Activated CD8-positive, alpha-beta memory T cell treated with anti-CD3 and anti-CD28 coated beads for 4 hours (primary cell): ENCODE data around the gene ADAMTS17.

ENCODE experiments used
- DNase-seq, 2 donors: peaks; one replicate each; pipeline ENCODE4 v3.0.0-alpha.2; 2020; ENCODE audit warnings: low read depth in 2 of 2

Gene ADAMTS17

DNA sequence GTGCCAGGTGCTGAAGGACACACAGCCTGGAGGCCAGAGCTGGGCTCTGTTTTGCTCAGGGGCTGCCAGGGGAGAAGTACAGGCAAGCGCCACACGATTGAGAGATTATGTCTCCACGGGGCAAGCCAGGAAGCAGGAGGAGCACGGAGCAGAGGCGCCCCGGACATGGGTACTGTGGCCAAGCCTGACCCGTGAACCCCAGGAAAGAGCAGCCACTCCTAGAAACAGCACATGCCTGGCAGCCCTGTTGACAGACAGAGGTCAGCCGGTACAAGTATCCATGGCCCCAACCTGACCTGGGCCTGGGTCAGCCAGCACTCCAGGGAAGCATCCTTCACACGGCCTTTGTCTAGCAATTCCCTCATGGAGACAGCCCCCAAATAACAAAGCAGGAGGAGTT, 89.4 kb downstream of the ADAMTS17 start:
- no peak for DNase-seq

GRCh38 chr15:100250176-100250800, 91.5 kb downstream of the ADAMTS17 start:
- DNase-seq = no peak

DNA sequence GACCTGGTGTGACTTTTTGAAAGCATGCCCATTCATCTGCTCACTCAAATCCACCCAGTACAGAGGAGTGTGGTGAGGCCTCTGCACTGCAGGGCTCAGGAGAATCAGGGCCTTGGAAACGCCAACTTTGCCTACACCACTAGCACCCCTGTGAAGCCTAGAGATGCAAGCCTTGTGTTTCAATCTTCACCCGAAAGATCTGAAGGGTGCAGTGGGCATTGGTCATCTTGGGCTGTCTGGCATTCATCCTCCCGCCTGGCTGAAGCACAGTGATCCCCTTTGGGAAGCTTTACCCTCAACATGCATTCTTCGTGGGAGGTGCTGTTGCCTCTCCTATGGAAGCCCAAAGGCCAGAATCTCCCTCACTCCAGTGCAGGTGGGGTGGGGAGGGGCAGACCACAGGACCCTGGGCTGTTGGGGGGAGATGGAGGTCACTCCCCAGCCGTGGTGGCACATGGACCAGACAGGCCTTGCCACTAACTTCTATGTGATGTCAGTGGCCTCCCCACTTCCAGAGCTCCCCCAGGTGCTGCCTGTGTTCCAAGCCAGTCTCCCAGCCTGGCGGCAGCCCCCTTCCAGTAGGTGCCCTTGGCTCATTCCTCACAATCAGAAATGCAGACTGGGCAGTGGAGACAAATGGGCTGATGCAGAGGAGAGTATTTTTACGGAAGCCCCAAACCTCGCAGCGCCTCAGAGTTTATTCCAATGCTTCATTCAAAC, 92.5 kb downstream of the ADAMTS17 start:
- no peak for DNase-seq

- DNase-seq = no peak
Measured at GRCh38 chr15:100248236-100248635, 93.5 kb downstream of the ADAMTS17 start.

GRCh38 chr15:100247228-100248225, 94.2 kb downstream of the ADAMTS17 start:
- DNase-seq = no peak

DNA sequence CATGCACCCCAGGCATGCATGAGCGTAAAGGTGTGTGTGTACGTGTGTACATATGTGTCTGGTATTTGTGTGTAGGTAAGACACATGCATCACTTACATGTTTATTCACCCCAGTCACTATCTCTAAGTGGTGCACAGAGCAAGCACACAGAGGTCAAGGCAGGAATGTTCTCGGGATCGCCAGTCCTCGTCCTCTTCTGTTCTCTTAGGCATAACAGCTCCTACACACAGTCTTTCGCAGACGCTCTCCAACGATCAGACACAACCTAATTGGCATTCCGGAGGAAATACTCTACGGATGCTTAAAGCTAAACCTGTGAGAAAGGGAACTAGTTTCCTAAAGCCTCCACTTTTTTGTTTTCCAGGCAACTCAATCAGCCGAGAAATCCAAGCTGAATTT, 95.9 kb downstream of the ADAMTS17 start:
- DNase-seq = no peak

DNA sequence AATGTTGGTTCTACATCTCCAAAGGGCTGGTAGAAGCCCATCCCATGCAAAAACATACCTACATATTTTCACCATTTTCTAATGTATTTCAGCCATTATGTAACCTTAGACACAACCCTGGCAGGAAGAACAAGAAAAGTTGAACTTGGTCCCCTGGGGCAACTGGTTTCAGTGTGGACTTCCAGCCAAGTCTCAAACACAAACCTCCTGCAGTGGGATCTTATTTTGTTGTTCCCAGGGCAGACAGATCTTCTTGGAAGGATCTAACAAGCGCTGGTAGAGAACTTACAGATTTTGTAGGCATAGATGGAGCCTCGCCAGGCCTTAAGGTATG, 96.3 kb downstream of the ADAMTS17 start:
- DNase-seq = no peak

GRCh38 chr15:100244796-100245486, 96.8 kb downstream of the ADAMTS17 start:
- no peak for DNase-seq

DNA sequence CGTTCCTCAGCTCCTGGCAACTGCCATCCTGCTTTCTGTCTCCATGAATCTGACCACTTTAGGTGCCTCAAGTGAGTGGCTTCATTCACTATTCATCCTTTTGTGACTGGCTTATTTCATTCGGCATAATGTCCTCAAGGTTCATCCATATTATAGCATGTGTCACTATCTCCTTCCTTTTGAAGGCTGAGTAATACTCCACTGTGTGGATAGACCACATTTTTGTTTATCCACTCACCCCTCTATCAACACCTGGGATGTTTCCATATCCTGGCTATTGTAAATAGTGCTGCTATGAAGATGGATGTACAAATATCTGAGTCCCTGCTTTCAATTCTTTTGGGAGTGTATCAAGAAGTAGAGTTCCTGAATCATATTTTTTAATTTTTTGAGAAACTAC, 98.8 kb downstream of the ADAMTS17 start:
- DNase-seq = no peak

DNA sequence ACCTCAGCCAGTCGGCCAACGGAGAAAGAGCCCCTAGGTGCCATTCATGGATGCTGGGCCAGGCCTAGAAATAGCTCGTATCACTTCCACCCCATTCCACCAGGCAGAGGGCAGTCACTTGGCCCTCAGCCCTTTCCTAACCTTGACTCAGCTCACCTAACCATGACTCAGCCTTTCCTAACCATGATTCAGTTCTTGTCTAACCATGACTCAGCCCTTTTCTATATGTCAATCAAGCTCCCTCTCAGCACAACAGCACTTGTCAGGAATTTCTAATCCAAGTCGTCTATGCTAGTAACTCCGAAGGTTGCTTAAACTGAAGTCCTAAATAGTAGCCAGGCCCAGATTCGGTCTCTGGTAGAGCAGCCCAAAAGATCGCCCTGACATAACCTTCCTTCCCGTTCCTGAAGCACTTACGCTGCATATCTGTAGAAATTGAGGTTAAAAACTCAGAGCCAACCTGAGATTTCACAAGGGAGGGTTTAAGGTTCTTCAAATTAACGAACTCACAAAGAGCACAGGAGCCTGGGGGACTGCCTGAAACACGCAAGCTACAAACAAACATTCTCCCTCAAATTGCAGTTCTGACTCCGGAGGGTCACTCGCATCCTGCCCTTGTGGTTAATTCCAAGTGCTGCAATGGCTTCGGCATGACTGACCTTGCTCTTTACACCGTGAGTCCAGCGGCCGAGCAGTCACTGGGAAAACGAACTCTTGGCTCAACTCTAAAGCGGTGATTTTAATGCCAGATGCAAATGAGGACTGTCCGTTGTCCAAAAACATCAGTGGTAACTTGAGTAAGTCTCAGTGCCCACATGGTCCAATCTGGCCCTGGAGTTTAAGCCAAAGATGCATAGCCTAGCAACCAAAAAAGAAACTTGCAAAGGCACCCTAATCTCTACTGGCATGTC, 99.9 kb downstream of the ADAMTS17 start:
- DNase-seq = no peak

DNA sequence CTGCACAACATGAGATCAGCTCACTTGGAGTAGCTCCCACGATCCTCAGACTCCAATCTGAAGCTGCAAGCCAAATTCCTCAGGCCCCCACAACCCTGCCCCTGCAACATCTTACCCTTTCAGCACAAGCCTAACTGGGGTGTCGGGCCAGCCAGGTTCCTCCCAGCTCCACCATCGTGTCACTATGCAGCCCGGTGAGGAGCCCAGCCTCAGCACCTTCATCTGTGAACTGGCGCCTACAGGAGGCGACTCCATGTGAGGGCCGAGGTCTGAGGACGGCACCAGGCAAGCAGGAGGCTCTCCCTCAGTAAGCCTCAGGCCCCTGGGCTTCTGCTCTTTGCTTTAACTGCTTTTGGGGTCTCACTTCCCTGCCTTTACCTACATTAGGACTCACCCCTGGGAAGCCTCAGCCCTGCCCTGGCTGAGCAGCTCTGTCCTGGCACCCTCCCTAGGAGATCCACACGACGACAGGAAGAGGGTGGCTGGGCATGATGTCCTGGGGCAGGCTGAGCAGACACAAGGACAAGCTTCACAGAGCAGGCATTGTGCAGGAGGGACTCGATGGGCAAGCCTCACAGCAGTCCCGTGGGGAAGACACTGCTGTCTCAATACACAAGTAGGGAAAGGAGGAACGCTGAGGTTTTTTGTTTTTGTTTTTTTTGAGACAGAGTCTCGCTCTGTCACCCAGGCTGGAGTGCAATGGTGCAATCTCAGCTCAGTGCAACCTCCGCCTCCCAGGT, 104.6 kb downstream of the ADAMTS17 start:
- DNase-seq = no peak

DNA sequence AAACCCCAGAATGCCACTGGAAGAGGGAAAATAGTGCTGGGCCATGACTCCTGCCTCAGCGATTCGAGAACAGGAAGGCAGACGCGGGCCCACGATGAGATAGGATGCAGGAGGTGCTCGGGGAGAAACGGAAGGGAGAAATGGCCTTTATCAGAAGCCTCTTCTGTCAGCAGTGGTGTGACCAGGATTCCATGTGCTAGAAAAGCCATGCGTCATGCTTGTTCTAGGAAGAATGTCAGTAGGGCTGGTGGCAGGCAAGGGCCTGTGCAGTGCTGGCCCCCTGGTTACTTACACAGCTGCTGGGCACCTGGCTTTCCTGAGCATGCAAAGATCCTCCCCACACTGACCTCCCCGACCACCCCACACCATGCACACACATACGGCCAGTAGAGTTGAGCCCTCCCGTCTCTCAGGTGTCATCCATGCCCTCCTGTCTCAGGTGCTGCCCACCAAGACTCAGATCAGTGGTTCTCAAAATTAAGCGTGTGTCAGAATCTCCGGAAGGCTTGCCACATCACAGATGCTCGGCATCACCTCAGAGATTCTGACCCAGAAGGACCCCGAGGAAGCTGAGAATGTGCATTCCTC, 106.7 kb downstream of the ADAMTS17 start:
- no peak for DNase-seq

- no peak for DNase-seq
Measured at GRCh38 chr15:100234158-100235029, 107.4 kb downstream of the ADAMTS17 start.

GRCh38 chr15:100230784-100231183, 111.0 kb downstream of the ADAMTS17 start:
- no peak for DNase-seq

GRCh38 chr15:100229181-100230163, 112.3 kb downstream of the ADAMTS17 start:
- DNase-seq = no peak

- no peak for DNase-seq
Measured at GRCh38 chr15:100227781-100228180, 114.0 kb downstream of the ADAMTS17 start.

DNA sequence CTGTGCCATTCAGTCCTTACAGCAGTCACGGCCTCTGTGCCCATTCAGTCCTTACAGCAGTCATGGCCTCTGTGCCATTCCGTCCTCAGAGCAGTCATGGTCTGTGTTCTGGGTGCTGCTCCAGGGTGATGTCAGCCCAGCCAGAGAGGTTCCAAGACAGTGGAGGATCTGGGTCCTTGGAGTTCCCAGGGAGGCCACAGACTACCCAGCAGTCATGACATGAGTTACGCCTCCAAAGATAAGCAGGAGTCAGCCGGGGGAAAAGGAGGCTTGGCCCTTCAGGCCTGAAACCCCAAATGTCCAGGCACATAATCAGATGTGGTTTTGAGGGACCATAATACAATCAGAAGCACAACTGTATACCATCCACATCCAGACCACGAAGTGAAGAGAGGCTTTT, 115.7 kb downstream of the ADAMTS17 start:
- no peak for DNase-seq
